ENCODE data around the gene VPS8. TPM values are rescaled to one million over a fixed set of nuclear protein-coding genes. Genes with fewer than 3 reads are reported as not detected.

The VPS8 gene
- total RNA-seq, 1 experiment from 2014 or later = 37.6 TPM

DNA sequence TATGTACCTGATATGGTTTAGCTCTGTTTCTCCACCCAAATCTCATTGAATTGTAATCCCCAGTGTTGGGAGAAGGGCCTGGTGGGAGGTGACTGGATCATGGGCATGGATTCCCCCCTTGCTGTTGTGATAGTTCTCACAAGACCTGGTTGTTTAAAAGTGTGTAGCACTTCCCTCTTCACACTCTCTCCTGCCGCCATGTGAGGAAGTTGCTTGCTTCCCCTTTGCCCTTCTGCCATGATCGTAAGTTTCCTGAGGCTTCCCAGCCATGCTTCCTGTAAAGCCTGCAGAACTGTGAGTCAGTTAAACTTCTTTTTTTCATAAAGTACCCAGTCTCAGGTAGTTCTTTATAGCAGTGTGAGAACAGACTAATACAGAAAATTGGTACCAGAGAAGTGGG, 247.8 kb downstream of the VPS8 start (continued):
- TF ChIP-seq, protein P1, sequence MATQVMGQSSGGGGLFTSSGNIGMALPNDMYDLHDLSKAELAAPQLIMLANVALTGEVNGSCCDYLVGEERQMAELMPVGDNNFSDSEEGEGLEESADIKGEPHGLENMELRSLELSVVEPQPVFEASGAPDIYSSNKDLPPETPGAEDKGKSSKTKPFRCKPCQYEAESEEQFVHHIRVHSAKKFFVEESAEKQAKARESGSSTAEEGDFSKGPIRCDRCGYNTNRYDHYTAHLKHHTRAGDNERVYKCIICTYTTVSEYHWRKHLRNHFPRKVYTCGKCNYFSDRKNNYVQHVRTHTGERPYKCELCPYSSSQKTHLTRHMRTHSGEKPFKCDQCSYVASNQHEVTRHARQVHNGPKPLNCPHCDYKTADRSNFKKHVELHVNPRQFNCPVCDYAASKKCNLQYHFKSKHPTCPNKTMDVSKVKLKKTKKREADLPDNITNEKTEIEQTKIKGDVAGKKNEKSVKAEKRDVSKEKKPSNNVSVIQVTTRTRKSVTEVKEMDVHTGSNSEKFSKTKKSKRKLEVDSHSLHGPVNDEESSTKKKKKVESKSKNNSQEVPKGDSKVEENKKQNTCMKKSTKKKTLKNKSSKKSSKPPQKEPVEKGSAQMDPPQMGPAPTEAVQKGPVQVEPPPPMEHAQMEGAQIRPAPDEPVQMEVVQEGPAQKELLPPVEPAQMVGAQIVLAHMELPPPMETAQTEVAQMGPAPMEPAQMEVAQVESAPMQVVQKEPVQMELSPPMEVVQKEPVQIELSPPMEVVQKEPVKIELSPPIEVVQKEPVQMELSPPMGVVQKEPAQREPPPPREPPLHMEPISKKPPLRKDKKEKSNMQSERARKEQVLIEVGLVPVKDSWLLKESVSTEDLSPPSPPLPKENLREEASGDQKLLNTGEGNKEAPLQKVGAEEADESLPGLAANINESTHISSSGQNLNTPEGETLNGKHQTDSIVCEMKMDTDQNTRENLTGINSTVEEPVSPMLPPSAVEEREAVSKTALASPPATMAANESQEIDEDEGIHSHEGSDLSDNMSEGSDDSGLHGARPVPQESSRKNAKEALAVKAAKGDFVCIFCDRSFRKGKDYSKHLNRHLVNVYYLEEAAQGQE (IDR thresholded peaks at IDR 0.05; ENCODE audit: low read depth) = no peak
- TF ChIP-seq EGR1 (IDR thresholded peaks at IDR 0.05; ENCODE audit: low read depth) (no peak), YY1 (IDR thresholded peaks at IDR 0.05; ENCODE audit: extremely low read depth, insufficient replicate concordance, low read depth, low read length) (no peak), CEBPB (IDR thresholded peaks at IDR 0.05; ENCODE audit: low read depth) (no peak), EZH2 (IDR thresholded peaks at IDR 0.05) (no peak), ELF1 (IDR thresholded peaks at IDR 0.05; ENCODE audit: borderline replicate concordance, low read depth) (no peak)

DNA sequence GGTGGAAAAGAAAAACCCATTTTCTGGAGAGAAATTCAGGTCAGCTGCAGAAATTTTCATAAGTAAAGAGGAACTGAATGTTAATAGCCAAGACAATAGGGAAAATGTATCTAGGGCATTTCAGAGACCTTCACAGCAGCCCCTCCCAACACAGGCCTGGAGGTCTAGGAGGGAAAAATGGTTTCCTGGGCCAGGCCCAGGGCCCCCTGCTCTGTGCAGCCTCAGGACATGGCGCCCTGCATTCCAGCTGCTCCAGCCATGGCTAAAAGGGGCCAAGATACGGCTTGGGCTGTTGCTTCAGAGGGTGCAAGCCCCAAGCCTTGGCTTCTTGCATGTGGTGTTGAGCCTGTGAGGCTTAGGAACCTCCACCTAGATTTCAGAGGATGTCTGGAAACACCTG, 248.7 kb downstream of the VPS8 start:
- DNase-seq (ENCODE audit: low read depth, low spot score) (no peak), ATAC-seq (no peak)
- no peak overlapping the region for H3K4me3 ChIP-seq (replicated peaks in 1 of 2; ENCODE audit: low read depth in 1 of 2, low read length in 2 of 2)
- H3K9ac ChIP-seq (ENCODE audit: low read length) = no peak overlapping the region
- H3K9me2 ChIP-seq (ENCODE audit: insufficient read depth) = no peaks in the 10 kb centered on the region
- no peak overlapping the region for H2AFZ ChIP-seq (ENCODE audit: low read depth, low read length, poor library complexity, severe bottlenecking)
- no peaks in the 10 kb centered on the region for H3K4me1 ChIP-seq (ENCODE audit: control insufficient read depth in 1 of 2, insufficient read depth in 2 of 2, low read length in 2 of 2)
- BruUV-seq (replicated peaks) = no TSS peak
- ChIA-PET POLR2A (no interaction called here), RAD21 (ENCODE audit: low non-redundant PET in 1 of 2, low total read pairs in 2 of 2, uncharacterized antibody in 2 of 2, unreplicated experiment in 2 of 2) (no interaction called here), CTCF (no interaction called here)
- no peaks in the 10 kb centered on the region for H3K9me3 ChIP-seq (ENCODE audit: control insufficient read depth in 1 of 2, insufficient read depth in 1 of 2, low read depth in 1 of 2, low read length in 2 of 2)
- TF ChIP-seq, protein P1 (IDR thresholded peaks at IDR 0.05; ENCODE audit: low read depth) = no peak
- TF ChIP-seq ZFX (IDR thresholded peaks at IDR 0.05) (no peak), JUND (IDR thresholded peaks at IDR 0.05) (no peak)
- H4K20me1 ChIP-seq (ENCODE audit: insufficient read depth) = no peaks in the 10 kb centered on the region
- H3K36me3 ChIP-seq (ENCODE audit: control insufficient read depth in 1 of 2, insufficient read depth in 2 of 2, low read length in 2 of 2) = no peaks in the 10 kb centered on the region
- H3K4me2 ChIP-seq (ENCODE audit: low read length) = no peak overlapping the region
- no peaks in the 10 kb centered on the region for H3K27me3 ChIP-seq (ENCODE audit: insufficient read depth, low read length)
- intact Hi-C loops (cut with micrococcal nuclease) = no loop called here
- H3K27ac ChIP-seq (ENCODE audit: low read depth, low read length) = no peak overlapping the region
- H3K79me2 ChIP-seq (ENCODE audit: insufficient read depth, low read length) = no peaks in the 10 kb centered on the region

All from HCT116 (cell line).